ENCODE measurements around the gene SLC39A8.

The SLC39A8 gene

DNA sequence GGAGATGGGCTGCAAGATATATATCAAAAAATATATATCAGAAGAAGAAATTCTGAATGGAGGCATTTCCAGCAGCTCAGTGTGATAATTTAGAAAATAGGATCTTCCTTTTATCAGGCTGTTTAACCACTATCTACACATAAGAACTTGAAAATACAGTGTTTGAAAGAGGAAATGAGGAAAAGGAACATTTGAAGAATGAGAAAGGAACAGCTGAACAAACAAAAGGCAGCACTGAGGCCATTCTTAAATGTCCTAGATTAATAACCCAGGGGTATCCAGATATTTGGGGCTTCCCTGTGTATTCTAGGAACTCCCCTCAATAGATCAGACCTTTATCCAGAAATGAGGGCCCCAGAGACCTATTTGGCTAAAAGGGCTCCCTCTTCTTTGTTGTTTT is 4.1 kb downstream of the SLC39A8 start:
- no peak for DNase-seq

DNA sequence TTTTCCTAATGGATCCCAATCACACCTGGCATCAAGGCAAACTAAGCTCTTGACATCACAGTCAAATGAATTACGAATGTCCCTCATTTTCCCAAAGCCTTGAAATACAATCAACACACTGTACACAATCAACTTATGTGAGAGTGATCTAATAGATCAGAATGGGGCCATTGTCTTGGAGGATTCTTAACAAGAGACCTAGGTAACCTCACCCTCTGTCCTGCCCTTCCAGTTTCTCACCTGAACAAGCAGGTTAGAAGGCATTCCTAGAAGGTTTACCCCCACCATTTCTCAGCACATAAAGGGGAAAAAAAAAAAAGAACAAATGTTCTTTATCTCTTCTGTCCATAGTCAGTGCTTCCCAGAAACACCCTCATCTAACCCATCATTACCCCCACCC is 6.3 kb downstream of the SLC39A8 start:
- no peak for DNase-seq

DNA sequence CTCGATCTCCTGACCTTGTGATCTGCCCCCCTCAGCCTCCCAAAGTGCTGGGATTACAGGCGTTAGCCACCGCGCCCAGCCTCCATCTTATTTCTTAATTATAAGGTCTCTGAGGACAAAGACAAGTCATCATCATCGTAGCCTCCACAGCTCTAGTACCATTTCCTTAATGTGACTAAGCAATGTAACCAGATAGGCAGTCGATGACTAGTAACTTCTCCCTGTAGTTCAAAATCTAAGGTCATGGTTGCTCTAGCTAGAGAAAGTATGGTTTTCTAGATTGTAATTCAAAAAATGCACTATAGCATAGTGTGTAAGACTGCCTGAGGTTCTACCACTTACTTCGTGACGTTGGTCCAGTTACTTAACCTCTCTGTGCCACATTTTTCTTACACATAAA is 6.9 kb downstream of the SLC39A8 start:
- no peak for DNase-seq

DNA sequence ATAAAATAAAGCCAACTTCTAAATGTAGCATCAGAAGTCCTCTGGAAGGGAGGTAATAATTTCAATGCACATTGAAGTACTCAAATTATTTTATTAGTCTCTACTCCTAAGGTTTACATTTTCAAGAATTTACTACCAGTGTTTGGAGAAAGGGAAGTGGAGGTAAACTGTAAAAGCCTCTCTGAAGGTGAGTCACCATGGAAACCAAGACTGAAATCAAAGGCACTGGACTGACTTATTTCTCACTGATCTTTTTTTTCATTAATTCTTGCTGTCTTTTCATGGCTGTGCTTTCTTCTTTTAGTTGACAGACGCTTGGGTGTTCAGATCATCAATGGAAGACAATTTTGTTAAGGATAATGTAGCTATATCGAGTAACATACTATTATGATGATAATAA is 9.7 kb downstream of the SLC39A8 start:
- no peak for DNase-seq

DNA sequence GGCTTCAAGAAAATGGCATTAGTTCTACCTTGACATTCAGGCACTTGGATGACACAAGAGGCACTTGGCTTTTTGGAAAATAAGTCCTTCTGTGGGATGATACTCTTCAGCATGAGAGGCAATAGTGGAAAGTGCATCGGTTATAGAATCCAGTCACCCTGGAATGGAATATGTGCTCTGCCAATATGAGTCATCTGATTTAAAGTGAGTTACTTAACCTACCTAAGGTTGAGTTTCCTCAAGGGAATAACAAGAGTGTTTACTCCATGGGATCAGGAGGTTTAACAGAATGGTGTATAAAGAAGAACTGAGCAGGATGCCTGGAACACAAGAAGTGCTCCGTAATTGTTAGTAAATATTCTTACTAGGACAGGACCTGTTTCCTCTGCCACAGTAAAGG is 10.7 kb downstream of the SLC39A8 start:
- no peak for DNase-seq

DNA sequence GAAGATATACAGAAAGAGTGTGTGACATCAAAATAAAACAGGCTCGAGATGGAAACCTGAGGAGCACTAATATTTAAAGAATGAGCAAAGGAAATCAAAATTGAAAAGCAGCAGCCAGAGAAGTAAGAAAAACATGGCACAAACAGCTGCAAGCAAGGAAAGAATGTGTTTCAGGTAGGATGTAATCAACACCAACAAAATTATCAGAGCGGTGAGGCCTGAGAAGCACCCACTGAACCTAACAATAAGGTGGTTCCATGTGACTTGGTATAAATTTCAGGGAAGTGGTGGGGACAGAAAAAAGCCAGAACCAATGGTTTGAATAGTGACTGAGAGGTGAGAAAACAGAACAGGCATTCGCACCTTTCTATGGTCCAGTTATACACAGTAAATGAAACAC is 11.5 kb downstream of the SLC39A8 start:
- DNase-seq: no peak

DNA sequence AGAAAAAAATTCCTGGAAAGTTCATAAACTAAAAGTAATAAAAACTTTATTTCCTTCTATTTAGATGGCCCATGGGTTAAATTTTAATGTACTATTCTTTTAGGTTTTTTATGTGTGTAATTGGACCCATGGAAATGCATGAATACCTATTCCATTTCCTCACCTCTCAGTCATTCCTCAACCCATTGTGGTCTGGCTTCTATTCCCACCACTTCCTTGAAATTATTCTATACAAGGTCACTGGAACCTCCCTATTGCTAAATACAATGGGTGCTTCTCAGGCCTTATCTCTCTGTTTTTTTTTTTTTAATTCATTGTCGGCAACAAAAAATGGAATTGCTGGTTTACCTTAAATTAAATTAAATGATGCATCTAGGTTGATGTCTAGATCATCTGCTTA is 17.2 kb downstream of the SLC39A8 start:
- no peak for DNase-seq

DNA sequence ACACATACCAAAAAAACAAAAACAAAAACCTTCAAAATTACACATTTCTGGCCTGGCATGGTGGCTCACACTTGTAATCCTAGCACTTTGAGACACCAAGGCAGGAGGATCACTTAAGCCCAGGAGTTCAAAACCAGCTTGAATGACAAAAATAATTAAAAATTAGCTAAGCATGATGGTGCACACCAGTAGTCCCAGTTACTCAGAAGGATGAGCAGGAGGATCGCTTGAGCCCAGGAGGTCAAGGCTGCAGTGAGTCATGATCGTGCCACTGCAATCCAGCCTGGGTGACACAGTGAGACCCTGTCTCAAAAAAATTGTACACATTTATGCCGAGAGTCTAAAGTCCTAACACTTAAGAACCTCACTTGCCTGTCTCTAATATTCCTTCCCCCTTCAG is 18.3 kb downstream of the SLC39A8 start:
- DNase-seq: no peak

DNA sequence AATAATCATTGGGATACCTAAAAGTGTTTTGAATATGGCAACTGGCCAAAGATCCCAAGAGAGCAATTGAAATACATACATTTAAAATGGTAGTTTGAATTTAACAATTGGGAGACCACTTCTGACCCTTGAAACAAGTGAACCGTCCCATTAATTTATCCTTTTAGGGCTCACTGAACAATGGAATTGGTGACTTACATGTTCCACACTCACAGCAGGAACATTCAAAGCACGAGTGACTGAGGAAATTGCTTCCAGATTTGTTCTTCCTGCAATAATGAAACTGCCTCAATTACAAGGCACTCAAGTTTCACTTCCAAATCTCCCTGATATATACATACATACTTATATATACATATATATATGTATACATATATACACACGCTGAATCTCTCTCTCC is 20.6 kb downstream of the SLC39A8 start:
- DNase-seq: no peak

DNA sequence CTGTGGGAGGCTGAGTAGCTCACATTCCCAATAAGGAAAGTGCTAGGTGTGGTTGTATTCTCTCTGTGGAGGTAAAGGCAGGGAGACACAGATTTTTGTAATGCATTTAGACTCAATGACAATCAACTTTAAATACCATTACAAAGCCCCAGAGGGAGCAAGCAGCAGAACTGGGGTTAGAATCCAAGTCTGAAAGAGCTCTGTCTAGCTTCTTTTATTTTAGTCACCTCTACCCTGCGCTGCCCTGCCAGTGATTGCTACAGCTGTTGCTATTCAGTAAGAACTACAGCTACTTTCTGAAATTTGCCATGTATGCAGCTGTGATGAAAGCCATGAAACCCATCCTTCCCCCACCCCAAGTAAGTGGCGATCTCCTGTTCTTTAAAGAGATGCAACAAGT is 22.5 kb downstream of the SLC39A8 start:
- DNase-seq: no peak

DNA sequence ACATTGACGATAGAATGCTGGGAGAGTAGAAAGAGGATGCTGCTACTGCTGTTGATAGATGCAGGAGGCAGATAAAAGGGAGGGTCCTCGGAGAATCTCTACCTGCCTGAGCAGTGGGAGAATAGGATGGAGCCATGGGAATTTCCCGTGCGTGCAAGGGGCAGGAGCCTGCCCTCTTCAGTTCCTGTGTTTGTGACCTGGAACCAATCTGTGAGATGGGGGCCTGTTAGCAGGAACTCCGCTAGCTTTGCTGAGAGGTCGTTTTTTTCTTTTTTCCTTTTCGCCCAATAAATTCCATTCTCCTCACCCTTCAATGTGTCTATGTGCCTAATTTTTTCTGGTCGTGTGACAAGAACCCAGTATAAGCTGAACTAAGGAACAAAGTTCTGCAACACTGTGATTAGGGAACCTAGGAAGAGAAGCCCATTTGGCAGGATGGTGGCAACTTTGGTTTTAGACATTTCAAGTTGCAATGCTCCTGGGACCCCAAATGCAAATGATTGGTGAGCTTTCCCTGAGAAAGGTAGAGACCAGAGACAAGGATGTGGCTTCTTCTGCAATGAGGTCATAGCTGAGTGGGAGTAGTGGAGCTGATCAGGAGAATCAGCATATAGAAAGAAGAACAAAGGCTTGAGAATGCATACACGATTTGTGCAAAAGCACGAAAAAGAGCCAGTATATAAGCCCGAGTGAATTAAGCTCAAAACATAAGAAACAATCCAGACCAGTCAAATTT is 23.9 kb downstream of the SLC39A8 start:
- no peak for DNase-seq

DNA sequence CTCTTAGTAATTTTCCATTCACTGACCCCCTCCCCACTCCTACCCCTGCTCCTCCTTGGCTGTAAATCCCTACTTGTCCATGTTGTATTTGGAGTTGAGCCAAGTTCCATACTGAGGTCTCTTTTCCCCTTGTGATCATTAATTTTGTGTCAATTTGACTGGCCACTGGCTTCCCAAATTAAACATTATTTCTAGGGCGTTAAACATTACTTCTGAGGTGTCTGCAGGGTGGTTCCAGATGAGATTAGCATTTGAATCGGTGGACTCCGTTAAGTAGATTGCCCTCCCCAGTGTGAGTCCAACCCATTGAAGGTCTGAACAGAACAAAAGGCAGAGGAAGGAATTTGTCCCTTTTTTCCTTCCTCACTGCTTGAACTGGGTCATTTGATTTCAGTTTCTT is 25.7 kb downstream of the SLC39A8 start:
- DNase-seq: no peak

DNA sequence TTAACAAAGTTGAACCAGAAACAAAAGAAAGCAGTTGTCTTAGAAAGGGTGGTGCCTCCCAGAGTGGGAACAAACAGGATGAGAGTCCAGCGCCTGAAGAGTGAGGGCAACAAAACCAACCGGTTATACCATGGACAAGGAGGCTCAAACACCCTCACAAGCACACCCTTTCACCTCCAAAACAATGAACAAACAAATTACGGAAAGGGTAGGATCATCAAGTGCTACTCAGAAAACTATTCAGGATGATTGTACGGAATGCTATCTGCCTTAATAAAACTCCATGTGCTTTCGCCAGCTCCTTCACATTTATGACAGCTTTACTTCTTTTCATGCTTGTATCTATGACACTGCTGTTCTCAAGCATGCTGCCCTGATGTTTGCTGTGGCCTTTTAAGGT is 26.8 kb downstream of the SLC39A8 start:
- no peak for DNase-seq

DNA sequence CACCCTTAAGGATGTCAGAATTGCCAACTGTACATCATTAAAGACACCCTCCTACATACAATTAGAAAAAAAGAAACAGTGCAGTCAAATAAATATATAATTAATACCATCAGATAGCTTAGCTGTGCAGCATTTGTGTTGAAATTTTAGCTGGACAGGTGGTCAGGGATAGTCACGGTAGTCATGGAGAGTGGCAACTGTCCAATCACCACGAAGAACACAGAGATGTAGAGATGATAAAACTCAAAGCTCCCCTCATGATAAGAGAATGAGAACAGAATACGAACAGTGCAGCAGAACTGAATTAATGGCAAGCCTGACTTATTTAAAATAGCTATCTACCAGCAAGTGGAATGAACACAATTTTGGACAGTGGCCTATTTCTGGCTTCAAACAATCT is 27.2 kb downstream of the SLC39A8 start:
- DNase-seq: no peak

DNA sequence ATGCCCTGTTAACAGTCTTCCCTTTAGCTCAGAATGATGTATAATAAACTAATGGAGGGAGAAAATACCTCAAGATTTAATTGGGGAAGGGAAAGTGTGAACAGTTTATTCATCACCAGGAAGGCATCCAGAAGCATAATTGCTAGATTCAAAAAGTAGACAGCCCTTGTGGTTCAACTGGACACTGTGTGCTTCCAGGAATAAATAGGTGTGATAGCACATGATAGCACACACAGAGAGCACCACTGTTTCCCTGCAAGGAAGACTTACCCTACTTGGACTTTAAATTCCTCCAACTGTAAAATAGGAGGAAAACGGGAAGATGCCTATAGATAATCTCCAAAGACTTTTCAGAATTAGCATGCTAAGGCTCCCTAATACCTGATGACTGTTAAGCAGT is 27.8 kb downstream of the SLC39A8 start:
- no peak for DNase-seq

DNA sequence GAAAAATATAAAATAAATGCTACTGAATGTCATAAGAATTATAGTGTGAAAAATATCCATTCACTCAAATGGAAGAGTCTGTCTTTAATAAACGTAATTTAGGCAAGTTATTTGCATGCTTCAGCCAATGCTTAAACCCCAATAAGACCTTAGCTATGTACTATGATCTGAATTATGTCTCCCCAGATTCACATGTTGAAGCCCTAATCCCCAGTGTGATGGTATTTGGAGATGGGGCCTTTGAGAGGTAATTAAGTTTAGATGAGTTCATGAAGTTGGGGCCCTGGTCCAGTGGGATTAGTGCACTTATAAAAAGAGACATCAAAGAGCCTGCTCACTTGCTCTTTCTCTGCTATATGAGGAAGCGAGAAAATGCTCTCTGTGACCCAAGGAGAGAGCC is 28.7 kb downstream of the SLC39A8 start:
- DNase-seq: no peak

DNA sequence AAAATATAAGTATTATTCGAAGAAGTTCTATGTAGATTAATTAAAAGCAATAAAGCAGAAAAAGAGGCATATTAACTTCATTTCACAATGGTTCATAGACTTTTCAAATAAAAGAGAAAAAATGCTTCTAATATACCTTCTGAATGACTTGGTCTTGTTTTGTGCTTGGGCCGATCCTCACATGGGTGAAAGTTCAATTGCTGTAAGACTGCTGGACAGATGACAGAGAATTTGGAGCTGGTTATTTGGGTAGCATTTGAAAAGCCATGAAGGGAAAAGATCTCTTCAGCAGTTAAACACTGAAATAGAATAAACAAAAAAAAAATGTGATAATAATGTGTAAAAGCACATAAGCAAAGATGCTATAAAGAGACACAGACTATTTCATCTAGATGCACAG is 29.8 kb downstream of the SLC39A8 start:
- DNase-seq: no peak

DNA sequence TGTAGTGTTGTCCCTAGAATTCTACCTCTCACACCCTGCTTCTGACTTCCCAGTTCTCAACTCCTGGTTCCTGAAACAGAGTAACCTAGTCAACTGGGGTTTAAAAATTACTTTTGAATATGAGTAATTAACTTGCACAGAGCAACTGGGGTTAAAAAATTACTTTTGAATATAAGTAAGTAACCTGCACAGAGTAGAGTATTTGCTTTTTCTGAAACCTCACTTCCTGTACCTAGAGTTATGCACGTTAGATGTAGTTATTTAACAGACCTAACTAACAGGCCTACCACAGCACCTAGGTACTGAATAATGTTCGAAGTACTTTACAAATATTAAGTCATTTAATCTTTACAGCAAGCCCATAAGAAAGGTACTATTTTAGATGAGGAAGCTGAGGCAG is 32.9 kb downstream of the SLC39A8 start:
- no peak for DNase-seq

DNA sequence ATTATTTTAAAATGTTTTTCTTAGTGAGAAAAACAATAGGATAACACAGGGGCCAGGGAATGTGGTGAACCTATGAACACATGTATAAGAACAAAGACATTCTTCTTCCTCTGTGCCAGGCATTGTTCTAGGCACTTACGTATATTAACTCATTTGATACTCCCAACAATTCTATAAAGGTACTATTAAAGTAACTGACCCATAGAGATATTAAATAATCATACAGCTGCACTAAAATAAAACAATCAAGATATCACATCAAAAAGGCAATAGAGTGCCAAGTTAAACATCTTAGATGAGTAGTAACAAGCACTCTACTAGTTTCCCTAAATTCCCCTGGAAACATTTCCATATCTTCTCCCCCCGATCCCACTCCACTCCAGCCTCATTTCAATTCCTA is 33.4 kb downstream of the SLC39A8 start:
- DNase-seq: no peak

DNA sequence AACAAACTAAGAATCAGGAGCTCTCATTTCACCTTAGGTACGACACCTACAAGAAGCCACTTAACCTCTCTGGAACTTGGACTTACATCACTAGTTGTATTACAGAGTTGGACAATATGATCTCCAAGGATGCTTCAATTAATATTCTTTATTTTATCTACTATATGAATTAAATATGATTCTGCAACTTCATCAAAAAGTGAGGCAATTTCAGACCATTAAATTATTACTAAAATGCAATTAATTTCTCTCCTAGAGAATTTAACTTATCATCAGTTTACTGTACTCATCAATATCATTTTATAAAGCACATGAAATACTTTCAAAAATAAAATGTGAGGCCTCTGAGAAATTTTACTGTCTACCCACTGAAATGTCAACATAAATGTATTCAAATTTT is 33.9 kb downstream of the SLC39A8 start:
- DNase-seq: no peak

DNA sequence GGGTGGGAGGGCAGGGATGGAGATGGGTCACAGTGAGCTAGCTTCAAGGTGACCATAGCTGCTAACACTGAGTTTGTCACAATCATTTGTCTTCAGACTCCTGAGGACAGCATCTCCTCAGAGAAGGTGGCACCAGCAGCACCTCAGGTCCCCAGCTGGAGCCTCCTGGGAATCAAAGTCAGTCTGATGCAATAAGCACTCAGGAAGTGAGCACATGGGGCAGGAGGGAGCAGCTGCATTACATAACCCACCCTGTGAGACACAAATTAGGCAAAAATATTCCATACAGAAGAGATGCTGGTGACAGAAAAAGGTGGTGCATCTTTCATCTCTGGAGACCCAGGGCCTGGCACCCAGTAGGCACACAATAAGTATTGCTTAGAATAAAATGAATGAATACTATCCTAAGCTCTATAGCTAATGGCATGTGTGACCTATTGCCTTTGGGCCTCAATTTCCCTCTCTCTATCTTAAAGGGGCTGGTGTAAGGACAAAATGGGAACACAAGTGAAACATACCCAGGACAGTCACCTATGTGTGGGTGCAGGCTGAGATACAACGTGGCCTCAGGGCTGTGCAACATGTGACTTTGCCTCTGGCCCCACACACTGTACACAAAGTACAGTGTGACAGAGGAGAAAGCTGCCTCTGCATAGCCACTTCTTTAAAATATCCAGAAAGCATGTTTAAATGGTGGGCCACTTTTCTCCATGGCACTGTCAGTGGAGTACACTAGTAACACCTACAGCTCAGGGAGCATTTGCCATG is 37.1 kb downstream of the SLC39A8 start:
- no peak for DNase-seq

DNA sequence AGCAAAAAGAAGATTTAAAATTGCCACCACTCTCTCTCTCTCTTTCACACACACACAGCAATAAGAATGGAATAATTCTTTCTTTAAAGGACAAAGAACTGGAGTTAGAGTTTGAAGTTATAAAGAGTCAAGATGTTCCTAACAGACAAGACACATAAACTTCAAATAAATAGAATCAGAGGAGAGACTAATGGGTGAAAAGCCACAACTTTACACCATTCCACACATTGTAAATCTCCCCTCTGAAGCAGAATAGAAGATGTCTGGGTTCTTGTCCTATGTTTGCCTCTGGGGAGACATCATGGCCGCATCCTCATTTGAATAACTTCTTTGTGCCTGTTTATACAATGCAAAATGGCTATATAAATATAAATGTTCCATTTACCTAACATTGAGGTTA is 39.6 kb downstream of the SLC39A8 start:
- DNase-seq: no peak

DNA sequence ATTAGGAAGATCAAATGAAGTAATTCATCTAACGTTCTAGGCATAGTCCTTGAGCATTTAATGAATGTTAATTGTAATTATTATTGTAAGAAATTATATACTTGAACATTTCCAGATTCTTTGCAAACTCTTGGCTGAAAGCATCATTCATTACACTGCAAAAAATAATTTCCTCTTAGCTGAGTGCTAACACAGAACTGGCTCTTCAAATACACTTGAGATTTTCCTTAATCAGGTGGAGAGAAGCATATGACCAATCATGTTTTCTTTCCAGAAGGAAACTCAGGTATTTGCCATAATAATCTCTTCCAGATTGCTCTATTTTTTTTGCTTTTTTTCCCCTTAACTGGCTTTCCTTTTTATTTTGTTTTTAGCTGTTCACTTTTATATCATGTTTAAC is 42.5 kb downstream of the SLC39A8 start:
- DNase-seq: no peak
